GM12878 (cell line): ENCODE data around the gene NEUROG2. TPM values are rescaled to one million over a fixed set of nuclear protein-coding genes. Genes with fewer than 3 reads are reported as not detected.

ENCODE experiments used
- ATAC-seq: fragments of 200-7000 bp; cut with Tn5 transposase; 3 replicates; pipeline ENCODE4 v1.9.1; 2020; ENCODE audit warnings: mild to moderate bottlenecking, moderate library complexity
- BruUV-seq: library from RNA; stranded (reverse); fragments of 400-500 nt; replicated peaks from 2 replicates; lab custom pipeline; 2021; lab: Mats Ljungman, UMichigan
- CTCF ChIA-PET: fragments of 300-600 bp; sonication (Branson Sonifier 250); formaldehyde crosslinking; extraction: SDS; loops from one replicate; lab custom pipeline; 2021; ENCODE audit warnings: inconsistent platforms; lab: Yijun Ruan, JAX
- POLR2A ChIA-PET: fragments of 350-600 bp; formaldehyde crosslinking; extraction: SDS; loops from one replicate; lab custom pipeline; 2021; ENCODE audit warnings: inconsistent platforms; lab: Charles Lee
- RAD21 ChIA-PET: fragments of 300-600 bp; sonication (Branson Sonifier 250); formaldehyde crosslinking; loops from one replicate; lab custom pipeline; 2023; ENCODE audit warnings: antibody characterized with exemption; ENCODE audit not compliant: unreplicated experiment; lab: Charles Lee
- SMC1A ChIA-PET: fragments of 300-600 bp; sonication (Branson Sonifier 250); formaldehyde crosslinking; loops from one replicate; lab custom pipeline; 2023; ENCODE audit not compliant: unreplicated experiment, uncharacterized antibody; lab: Charles Lee
- DNase-seq: peaks from one replicate; pipeline ENCODE4 v3.0.0-alpha.2; 2011; ENCODE audit warnings: low read depth, low spot score
- FAIRE-seq: peaks from 3 replicates; lab custom pipeline; 2011; peaks lifted over from hg19 to GRCh38; lab: Jason Lieb, UNC
- H2AFZ ChIP-seq: 2 replicates; pipeline ENCODE4 v1.6.0; 2011; ENCODE audit warnings: low read depth, low read length, control low read depth; ENCODE audit not compliant: control insufficient read depth
- H3K27ac ChIP-seq: 2 replicates; pipeline ENCODE4 v1.5.1; 2011; ENCODE audit warnings: control low read depth; ENCODE audit not compliant: control insufficient read depth, insufficient read depth
- H3K27me3 ChIP-seq, 2 experiments: replicated peaks in 1 of 2; 2 replicates each; pipeline versions ENCODE4 v1.6.0 to v1.6.1; 2011; ENCODE audit warnings: low read length in 1 of 2; ENCODE audit not compliant: control insufficient read depth in 2 of 2, insufficient read depth in 2 of 2
- H3K36me3 ChIP-seq, 2 experiments: 2 replicates each; pipeline ENCODE4 v1.5.1; 2011; ENCODE audit warnings: low read length in 1 of 2; ENCODE audit not compliant: control insufficient read depth in 2 of 2, insufficient read depth in 2 of 2
- H3K4me1 ChIP-seq: 2 replicates; pipeline ENCODE4 v1.6.1; 2011; ENCODE audit warnings: mild to moderate bottlenecking, low read length, moderate library complexity, mixed read lengths; ENCODE audit not compliant: control insufficient read depth, insufficient read depth
- H3K4me2 ChIP-seq: 2 replicates; pipeline ENCODE4 v1.6.0; 2011; ENCODE audit warnings: control low read depth; ENCODE audit not compliant: control insufficient read depth, insufficient read depth
- H3K4me3 ChIP-seq: fragments of 200-600 bp; sonication (generic); 2 replicates; pipeline ENCODE4 v1.5.1; 2016
- H3K79me2 ChIP-seq: 2 replicates; pipeline ENCODE4 v1.6.0; 2011; ENCODE audit warnings: low read length; ENCODE audit not compliant: control insufficient read depth, insufficient read depth
- H3K9ac ChIP-seq: 2 replicates; pipeline ENCODE4 v1.8.0; 2011; ENCODE audit warnings: low read length, control low read depth, mixed read lengths; ENCODE audit not compliant: control insufficient read depth, insufficient read depth
- H3K9me3 ChIP-seq: replicated peaks from 3 replicates; pipeline ENCODE4 v1.5.1; 2011; ENCODE audit warnings: mild to moderate bottlenecking, low read length; ENCODE audit not compliant: control insufficient read depth, insufficient read depth
- H4K20me1 ChIP-seq: 2 replicates; pipeline ENCODE4 v1.6.0; 2011; ENCODE audit not compliant: control insufficient read depth, insufficient read depth
- CEBPZ ChIP-seq: fragments of 150-350 bp; IDR thresholded peaks from 2 replicates; pipeline ENCODE4 v1.6.1; 2016; ENCODE audit warnings: low read depth, low read length
- HCFC1 ChIP-seq: fragments of 150-350 bp; IDR thresholded peaks from 2 replicates; pipeline ENCODE4 v1.6.1; 2014; ENCODE audit warnings: low read length
- LARP7 ChIP-seq: fragments of 450-650 bp; IDR thresholded peaks from 2 replicates; pipeline ENCODE4 v1.6.1; 2017; ENCODE audit warnings: mild to moderate bottlenecking
- MXI1 ChIP-seq: fragments of 150-350 bp; IDR thresholded peaks from 2 replicates; pipeline ENCODE4 v1.6.1; 2011; ENCODE audit warnings: low read depth, mild to moderate bottlenecking, inconsistent platforms, low read length, improper control_type of control experiment
- NFYA ChIP-seq: IDR thresholded peaks from 2 replicates; pipeline ENCODE4 v1.6.1; 2011; ENCODE audit warnings: low read depth, mild to moderate bottlenecking, low read length, improper control_type of control experiment, borderline replicate concordance
- NFYB ChIP-seq: IDR thresholded peaks from 2 replicates; pipeline ENCODE4 v1.6.1; 2011; ENCODE audit warnings: low read depth, mild to moderate bottlenecking, low read length, improper control_type of control experiment, moderate library complexity; ENCODE audit not compliant: insufficient read depth
- SMARCA5 ChIP-seq: fragments of 450-650 bp; IDR thresholded peaks from 2 replicates; pipeline ENCODE4 v1.6.1; 2017; ENCODE audit warnings: mild to moderate bottlenecking
- SREBF2 ChIP-seq: IDR thresholded peaks from 2 replicates; pipeline ENCODE4 v1.6.1; 2012; ENCODE audit warnings: mild to moderate bottlenecking, low read length
- TAF1 ChIP-seq: IDR thresholded peaks from 2 replicates; pipeline ENCODE4 v1.6.1; 2011; ENCODE audit warnings: mild to moderate bottlenecking, low read depth, low read length, borderline replicate concordance
- YBX1 ChIP-seq: fragments of 450-650 bp; IDR thresholded peaks from 2 replicates; pipeline ENCODE4 v1.6.1; 2016; ENCODE audit warnings: antibody characterized with exemption
- ZNF207 ChIP-seq: fragments of 450-650 bp; IDR thresholded peaks from 2 replicates; pipeline ENCODE4 v1.6.1; 2014; ENCODE audit warnings: antibody characterized with exemption, mild to moderate bottlenecking, borderline replicate concordance
- ZSCAN29 ChIP-seq: fragments of 450-650 bp; IDR thresholded peaks from 2 replicates; pipeline ENCODE4 v1.6.1; 2017; ENCODE audit warnings: mild to moderate bottlenecking, moderate library complexity
- WGBS: methylation state at CpG from one replicate; pipeline ENCODE4 v1.1.6; 2016; ENCODE audit warnings: low lambda C conversion rate; ENCODE audit not compliant: insufficient replicate concordance, insufficient coverage; ENCODE audit errors: missing lambda C conversion rate; 5-methylcytosine and 5-hydroxymethylcytosine counted together
- in situ Hi-C: fragments of 300-500 bp; cut with MboI; formaldehyde crosslinking; loops from 9 replicates; pipeline ENCODE4 v1.14.3; 2018; ENCODE audit warnings: mixed read lengths
- intact Hi-C: fragments of 100-400 bp; cut with micrococcal nuclease; formaldehyde crosslinking; loops from one replicate; pipeline ENCODE4 v1.14.2; 2022; ENCODE audit not compliant: unreplicated experiment
- polyA plus RNA-seq, 11 experiments: library from polyadenylated mRNA; depleted of rRNA in 4 of 11; unstranded in 6 of 11; stranded (reverse) in 5 of 11; fragments of >200 nt; fragmentation: Nextera tagmentation in 4 of 11; fragmentation: Illumina TruSeq in 1 of 11; extraction: Ambion mirVana in 4 of 11; extraction: Trizol in 1 of 11; gene quantifications; 1 replicate in 1 of 11; 2 replicates in 10 of 11; pipeline versions ENCODE4 v1.2.1 to v1.2.3, GENCODE V29; 2011 to 2016; ENCODE audit warnings: inconsistent platforms in 2 of 11, missing spikeins in 2 of 11, low read depth in 1 of 11
- total RNA-seq, 4 experiments: library from RNA; depleted of rRNA in 3 of 4; stranded (reverse); fragments of >200 nt in 3 of 4; fragmentation: Illumina TruSeq in 1 of 4; extraction: Trizol in 1 of 4; gene quantifications; 2 replicates each; pipeline versions ENCODE4 v1.2.1 to v1.2.3, GENCODE V29; 2013 to 2021
- TF ChIP-seq, protein P1 (sequence below): IDR thresholded peaks from 2 replicates; pipeline ENCODE4 v1.6.1; 2012; ENCODE audit warnings: low read depth, low read length, improper control_type of control experiment
- TF ChIP-seq, protein P2 (sequence below): IDR thresholded peaks from 2 replicates; pipeline ENCODE4 v1.6.1; 2011; ENCODE audit warnings: borderline replicate concordance, low read depth, mild to moderate bottlenecking, moderate library complexity, mixed read lengths, low read length; ENCODE audit not compliant: insufficient read depth; ENCODE audit errors: extremely low read length

The NEUROG2 gene
- total and polyA plus RNA-seq, 10 of the 15 experiments (the other 5 are each of a cell fraction or from before 2014, with no cell fraction given) = 0.53 to 3.3 (median 1.1) TPM

DNA sequence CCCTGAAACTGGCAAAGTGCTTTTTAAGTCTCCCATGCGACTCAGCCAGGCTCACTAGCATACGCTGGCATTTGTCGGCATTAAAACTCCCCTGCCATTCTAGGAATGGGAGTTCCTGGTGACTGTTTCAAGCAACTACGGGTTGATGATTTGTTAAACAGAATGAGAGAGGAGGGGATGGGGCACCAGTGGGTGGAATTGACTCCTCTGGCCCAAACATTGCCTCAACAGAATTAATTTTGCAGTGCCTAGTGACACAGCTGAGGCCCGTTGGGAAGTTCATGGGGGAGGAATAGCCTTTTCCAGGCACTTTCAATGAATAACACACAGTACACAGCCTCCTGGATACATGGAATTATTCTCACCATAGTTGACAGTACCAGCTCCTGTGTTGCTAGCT lies 30.1 kb downstream of the NEUROG2 start (continued):
- no peak for TF ChIP-seq NFYA
- TF ChIP-seq, protein P1, sequence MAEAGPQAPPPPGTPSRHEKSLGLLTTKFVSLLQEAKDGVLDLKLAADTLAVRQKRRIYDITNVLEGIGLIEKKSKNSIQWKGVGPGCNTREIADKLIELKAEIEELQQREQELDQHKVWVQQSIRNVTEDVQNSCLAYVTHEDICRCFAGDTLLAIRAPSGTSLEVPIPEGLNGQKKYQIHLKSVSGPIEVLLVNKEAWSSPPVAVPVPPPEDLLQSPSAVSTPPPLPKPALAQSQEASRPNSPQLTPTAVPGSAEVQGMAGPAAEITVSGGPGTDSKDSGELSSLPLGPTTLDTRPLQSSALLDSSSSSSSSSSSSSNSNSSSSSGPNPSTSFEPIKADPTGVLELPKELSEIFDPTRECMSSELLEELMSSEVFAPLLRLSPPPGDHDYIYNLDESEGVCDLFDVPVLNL = no peak

DNA sequence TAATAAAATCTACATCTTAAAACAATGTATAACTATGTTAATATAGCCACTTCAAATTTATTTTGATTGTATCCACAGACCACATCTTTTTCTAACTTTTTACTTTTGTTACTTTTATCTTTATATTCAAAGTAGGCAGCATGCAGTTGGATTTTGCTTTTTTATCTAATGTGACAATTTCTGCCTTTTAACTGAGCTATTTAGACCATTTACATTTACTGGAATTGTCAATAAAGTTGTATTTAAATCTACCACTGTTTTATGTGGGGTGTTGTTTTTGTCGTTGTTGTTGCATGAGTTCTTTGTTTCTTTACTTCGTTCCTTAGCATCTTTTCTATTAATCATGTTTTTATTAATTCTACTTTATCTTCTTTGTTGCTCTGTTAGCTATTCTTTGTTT lies 42.0 kb downstream of the NEUROG2 start:
- Histone ChIP-seq H3K79me2 (no peaks in the 10 kb centered on the region), H3K36me3 (no peaks in the 10 kb centered on the region), H3K27me3 (no peaks in the 10 kb centered on the region), H3K4me1 (no peaks in the 10 kb centered on the region), H3K9ac (no peak overlapping the region), H3K27ac (no peak overlapping the region), H3K4me2 (no peak overlapping the region), H3K9me3 (no peaks in the 10 kb centered on the region), H4K20me1 (no peaks in the 10 kb centered on the region), H2AFZ (no peak overlapping the region), H3K4me3 (no peak overlapping the region)
- BruUV-seq = no TSS peak
- DNase-seq (no peak), ATAC-seq (no peak), FAIRE-seq (no peak)
- intact Hi-C loops = no loop called here
- CTCF ChIA-PET = no interaction called here
- RAD21 ChIA-PET = no interaction called here
- 78% methylated on average over 2 of the region's 2 CpGs for WGBS
- SMC1A ChIA-PET = interaction anchor here (0.6 kb wide), 1 partner anchor 138 kb away, joined by 3 read pairs; no protein-coding TSS in a partner anchor
- TF ChIP-seq ZSCAN29 (no peak), CEBPZ (no peak), MXI1 (no peak), YBX1 (no peak), HCFC1 (no peak), SREBF2 (no peak), TAF1 (no peak), NFYB (no peak), ZNF207 (no peak), LARP7 (no peak), SMARCA5 (no peak)
- TF ChIP-seq, protein P2, sequence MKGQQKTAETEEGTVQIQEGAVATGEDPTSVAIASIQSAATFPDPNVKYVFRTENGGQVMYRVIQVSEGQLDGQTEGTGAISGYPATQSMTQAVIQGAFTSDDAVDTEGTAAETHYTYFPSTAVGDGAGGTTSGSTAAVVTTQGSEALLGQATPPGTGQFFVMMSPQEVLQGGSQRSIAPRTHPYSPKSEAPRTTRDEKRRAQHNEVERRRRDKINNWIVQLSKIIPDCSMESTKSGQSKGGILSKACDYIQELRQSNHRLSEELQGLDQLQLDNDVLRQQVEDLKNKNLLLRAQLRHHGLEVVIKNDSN = no peak
- in situ Hi-C loops = no loop called here
- POLR2A ChIA-PET = no interaction called here
